CD8-positive, alpha-beta memory T cell (primary cell): ENCODE results near the gene PAPOLB. TPM values are rescaled to one million over a fixed set of nuclear protein-coding genes. Genes with fewer than 3 reads are reported as not detected.

ENCODE experiments used
- CTCF ChIA-PET: fragments of 350-600 bp; sonication (Branson Sonifier 250); formaldehyde crosslinking; loops from one replicate; lab custom pipeline; 2021; ENCODE audit warnings: antibody characterized with exemption; lab: Charles Lee
- POLR2A ChIA-PET: fragments of 350-600 bp; sonication (Branson Sonifier 250); formaldehyde crosslinking; loops from one replicate; lab custom pipeline; 2021; ENCODE audit warnings: antibody characterized with exemption; lab: Charles Lee
- DNase-seq, 5 donors: peaks; one replicate each; pipeline versions ENCODE4 v3.0.0 to v3.0.0-alpha.2; 2020 to 2022; ENCODE audit warnings: mixed read lengths in 1 of 5
- H3K27ac ChIP-seq: one replicate; pipeline ENCODE4 v1.7.0; 2013; ENCODE audit warnings: low read depth, mild to moderate bottlenecking, low read length, moderate library complexity
- H3K27me3 ChIP-seq: 2 replicates; pipeline ENCODE4 v1.7.0; 2013; ENCODE audit warnings: low read length, mild to moderate bottlenecking; ENCODE audit not compliant: insufficient read depth, poor library complexity, severe bottlenecking
- H3K36me3 ChIP-seq: 2 replicates; pipeline ENCODE4 v1.7.0; 2013; ENCODE audit warnings: mild to moderate bottlenecking, low read length, moderate library complexity; ENCODE audit not compliant: insufficient read depth
- H3K4me1 ChIP-seq: 2 replicates; pipeline ENCODE4 v1.7.0; 2013; ENCODE audit warnings: mild to moderate bottlenecking, low read length, moderate library complexity; ENCODE audit not compliant: insufficient read depth
- H3K4me3 ChIP-seq: 2 replicates; pipeline ENCODE4 v1.7.0; 2013; ENCODE audit warnings: mild to moderate bottlenecking, low read length
- H3K9me3 ChIP-seq: 2 replicates; pipeline ENCODE4 v1.7.0; 2013; ENCODE audit warnings: mild to moderate bottlenecking, low read length
- H3K27ac Mint-ChIP-seq, 8 donors: one replicate each; pipeline ENCODE4 v1.8.0; 2020 to 2021; ENCODE audit warnings: mixed read lengths in 8 of 8, mild to moderate bottlenecking in 6 of 8, inconsistent platforms in 3 of 8, moderate library complexity in 3 of 8
- H3K27me3 Mint-ChIP-seq, 2 donors: one replicate each; pipeline ENCODE4 v1.8.0; 2020 to 2021; ENCODE audit warnings: mixed read lengths in 2 of 2, mild to moderate bottlenecking in 1 of 2, moderate library complexity in 1 of 2
- H3K36me3 Mint-ChIP-seq, 3 donors: one replicate each; pipeline ENCODE4 v1.8.0; 2020 to 2021; ENCODE audit warnings: mixed read lengths in 3 of 3, inconsistent platforms in 1 of 3, mild to moderate bottlenecking in 1 of 3
- H3K4me1 Mint-ChIP-seq, 3 donors: one replicate each; pipeline ENCODE4 v1.8.0; 2020 to 2021; ENCODE audit warnings: mixed read lengths in 3 of 3, inconsistent platforms in 1 of 3, mild to moderate bottlenecking in 1 of 3
- H3K4me3 Mint-ChIP-seq, 7 donors: one replicate each; pipeline ENCODE4 v1.8.0; 2020 to 2021; ENCODE audit warnings: mixed read lengths in 7 of 7, mild to moderate bottlenecking in 6 of 7, moderate library complexity in 4 of 7, inconsistent platforms in 2 of 7
- H3K9me3 Mint-ChIP-seq, 5 donors: one replicate each; pipeline ENCODE4 v1.8.0; 2020 to 2022; ENCODE audit warnings: mixed read lengths in 5 of 5, mild to moderate bottlenecking in 3 of 5, moderate library complexity in 2 of 5, inconsistent platforms in 1 of 5
- polyA plus RNA-seq: library from polyadenylated mRNA; unstranded; fragments of 300-500 nt; fragmentation: Illumina TruSeq; gene quantifications from one replicate; pipeline ENCODE4 v1.2.3, GENCODE V29; 2021
- total RNA-seq, 2 experiments: library from RNA; stranded (reverse); gene quantifications; one replicate each; pipeline ENCODE4 v1.2.3, GENCODE V29; 2021

Gene PAPOLB
- total and polyA plus RNA-seq, 3 experiments from 2014 or later = not detected

- no peak overlapping the region for H3K27ac Mint-ChIP-seq
- ChIA-PET CTCF (no interaction called here), POLR2A (no interaction called here)
- H3K4me1 ChIP-seq = no peaks in the 10 kb centered on the region
- H3K27me3 Mint-ChIP-seq = peaks cover 9 to 32% of the 10 kb centered on the region in 2 donors
- no peak overlapping the region for H3K4me3 Mint-ChIP-seq
- H3K36me3 Mint-ChIP-seq = no peaks in the 10 kb centered on the region
- H3K9me3 Mint-ChIP-seq = peaks cover 0 to 5% (median 0%) of the 10 kb centered on the region in 5 donors
- H3K4me3 ChIP-seq = no peak overlapping the region
- peaks cover 5 to 9% (median 6%) of the 10 kb centered on the region in 3 donors for H3K4me1 Mint-ChIP-seq
- H3K27me3 ChIP-seq = no peaks in the 10 kb centered on the region
- DNase-seq = no peak
- H3K9me3 ChIP-seq = no peaks in the 10 kb centered on the region
- H3K27ac ChIP-seq = no peak overlapping the region
- H3K36me3 ChIP-seq = no peaks in the 10 kb centered on the region
Measured at GRCh38 chr7:4814433-4814832, 47.4 kb downstream of the PAPOLB start.

GRCh38 chr7:4809666-4810065, 52.2 kb downstream of the PAPOLB start:
- no peak overlapping the region for H3K27ac ChIP-seq
- H3K27me3 ChIP-seq = no peaks in the 10 kb centered on the region
- Mint-ChIP-seq H3K4me3 (peak overlapping the region in 6 of 7 donors; percentile 19 to 81 (median 70)), H3K4me1 (peaks cover 7 to 13% (median 10%) of the 10 kb centered on the region in 3 donors), H3K27me3 (peaks cover 8 to 27% of the 10 kb centered on the region in 2 donors), H3K36me3 (no peaks in the 10 kb centered on the region), H3K27ac (no peak overlapping the region), H3K9me3 (peaks cover 0 to 5% (median 0%) of the 10 kb centered on the region in 5 donors)
- POLR2A ChIA-PET = interaction anchor here (0.6 kb wide), 1 partner anchor 1013 kb away, joined by 3 read pairs; no protein-coding TSS in a partner anchor
- CTCF ChIA-PET = interaction anchor here (1.1 kb wide), 1 partner anchor 13 kb away, joined by 5 read pairs; no protein-coding TSS in a partner anchor
- H3K36me3 ChIP-seq = no peaks in the 10 kb centered on the region
- no peak overlapping the region for H3K4me3 ChIP-seq
- H3K9me3 ChIP-seq = no peaks in the 10 kb centered on the region
- DNase-seq = no peak
- no peaks in the 10 kb centered on the region for H3K4me1 ChIP-seq

- peak overlapping the region in 4 of 8 donors; percentile 47 to 79 (median 62) for H3K27ac Mint-ChIP-seq
- ChIA-PET CTCF (interaction anchor here (1.1 kb wide), 1 partner anchor 12 kb away, joined by 5 read pairs; no protein-coding TSS in a partner anchor), POLR2A (interaction anchor here (0.6 kb wide), 1 partner anchor 1014 kb away, joined by 3 read pairs; no protein-coding TSS in a partner anchor)
- peak overlapping the region; percentile 64 to 86 (median 79) for H3K4me3 Mint-ChIP-seq
- Histone ChIP-seq H3K9me3 (no peaks in the 10 kb centered on the region), H3K27me3 (no peaks in the 10 kb centered on the region), H3K4me1 (no peaks in the 10 kb centered on the region), H3K4me3 (no peak overlapping the region), H3K36me3 (no peaks in the 10 kb centered on the region), H3K27ac (no peak overlapping the region)
- H3K36me3 Mint-ChIP-seq = no peaks in the 10 kb centered on the region
- peaks cover 8 to 21% of the 10 kb centered on the region in 2 donors for H3K27me3 Mint-ChIP-seq
- peaks cover 0 to 5% (median 0%) of the 10 kb centered on the region in 5 donors for H3K9me3 Mint-ChIP-seq
- peaks cover 7 to 13% (median 10%) of the 10 kb centered on the region in 3 donors for H3K4me1 Mint-ChIP-seq
- DNase-seq = peak in 3 of 5 donors; percentile 23 to 52 (median 26)
Measured at GRCh38 chr7:4809091-4809591, 52.7 kb downstream of the PAPOLB start.

GRCh38 chr7:4808565-4808964, 53.3 kb downstream of the PAPOLB start:
- H3K27me3 Mint-ChIP-seq = peaks cover 6 to 16% of the 10 kb centered on the region in 2 donors
- POLR2A ChIA-PET = interaction anchor here (0.7 kb wide), 1 partner anchor 203 kb away, joined by 5 read pairs; no protein-coding TSS in a partner anchor
- peaks cover 0 to 5% (median 0%) of the 10 kb centered on the region in 5 donors for H3K9me3 Mint-ChIP-seq
- H3K36me3 ChIP-seq = no peaks in the 10 kb centered on the region
- peak overlapping the region in 3 of 7 donors; percentile 23 to 79 (median 38) for H3K4me3 Mint-ChIP-seq
- CTCF ChIA-PET = no interaction called here
- H3K27me3 ChIP-seq = no peaks in the 10 kb centered on the region
- H3K4me1 Mint-ChIP-seq = peaks cover 7 to 13% (median 10%) of the 10 kb centered on the region in 3 donors
- H3K36me3 Mint-ChIP-seq = no peaks in the 10 kb centered on the region
- no peak overlapping the region for H3K4me3 ChIP-seq
- H3K27ac Mint-ChIP-seq = no peak overlapping the region
- H3K4me1 ChIP-seq = no peaks in the 10 kb centered on the region
- H3K27ac ChIP-seq = no peak overlapping the region
- no peaks in the 10 kb centered on the region for H3K9me3 ChIP-seq
- no peak for DNase-seq

GRCh38 chr7:4808026-4808425, 53.8 kb downstream of the PAPOLB start:
- H3K27ac ChIP-seq = no peak overlapping the region
- Mint-ChIP-seq H3K27me3 (peaks cover 5 to 10% of the 10 kb centered on the region in 2 donors), H3K27ac (no peak overlapping the region), H3K9me3 (peaks cover 0 to 1% (median 0%) of the 10 kb centered on the region in 5 donors), H3K4me3 (peak overlapping the region in 1 of 7 donors; percentile 23), H3K36me3 (no peaks in the 10 kb centered on the region), H3K4me1 (peaks cover 7 to 13% (median 10%) of the 10 kb centered on the region in 3 donors)
- no peak overlapping the region for H3K4me3 ChIP-seq
- no peaks in the 10 kb centered on the region for H3K4me1 ChIP-seq
- POLR2A ChIA-PET = interaction anchor here (0.7 kb wide), 1 partner anchor 203 kb away, joined by 5 read pairs; no protein-coding TSS in a partner anchor
- H3K27me3 ChIP-seq = no peaks in the 10 kb centered on the region
- no peaks in the 10 kb centered on the region for H3K9me3 ChIP-seq
- H3K36me3 ChIP-seq = no peaks in the 10 kb centered on the region
- CTCF ChIA-PET = interaction anchor here (1.0 kb wide), 1 partner anchor 16 kb away, joined by 3 read pairs; no protein-coding TSS in a partner anchor
- no peak for DNase-seq

Other genes with a start within 250 kb of the PAPOLB start
- gene FOXK1, start 179.7 kb downstream of the PAPOLB start, total RNA-seq = 10 to 100 TPM; 35.6 to 38.4 TPM
- 4.5 TPM for gene FOXK1, start 179.7 kb downstream of the PAPOLB start, polyA plus RNA-seq
- 10 to 100 TPM; 47.8 to 49.8 TPM for gene AP5Z1, start 86.4 kb downstream of the PAPOLB start, total RNA-seq
- gene AP5Z1, start 86.4 kb downstream of the PAPOLB start, polyA plus RNA-seq = 38.9 TPM
- under 1 TPM; 0.04 to 0.20 TPM for gene RADIL, start 21.7 kb upstream of the PAPOLB start, total RNA-seq
- gene RADIL, start 21.7 kb upstream of the PAPOLB start, polyA plus RNA-seq = not detected
- gene MMD2, start 97.2 kb upstream of the PAPOLB start, total RNA-seq = not detected
- gene MMD2, start 97.2 kb upstream of the PAPOLB start, polyA plus RNA-seq = not detected
- 1 to 10 TPM; 9.3 to 9.6 TPM for gene RBAK, start 183.8 kb upstream of the PAPOLB start, total RNA-seq
- gene RBAK, start 183.8 kb upstream of the PAPOLB start, polyA plus RNA-seq = 4.2 TPM